HG03103 (cell line): Measurements from ENCODE around the gene IGFBP2.

Source experiments
- ATAC-seq: cut with Tn5 transposase; IDR thresholded peaks from one replicate; pipeline ENCODE4 v1.9.1; 2021; ENCODE audit warnings: low read depth; ENCODE audit not compliant: unreplicated experiment

IGFBP2 gene

GRCh38 chr2:216678813-216679657, 45.8 kb downstream of the IGFBP2 start:
- no peak for ATAC-seq

GRCh38 chr2:216679658-216680024, 46.4 kb downstream of the IGFBP2 start:
- ATAC-seq: no peak

- ATAC-seq: no peak
Measured at GRCh38 chr2:216680951-216681629, 47.9 kb downstream of the IGFBP2 start.

GRCh38 chr2:216681683-216682082, 48.5 kb downstream of the IGFBP2 start:
- no peak for ATAC-seq

GRCh38 chr2:216683846-216684245, 50.6 kb downstream of the IGFBP2 start:
- ATAC-seq: no peak

- ATAC-seq: no peak
Measured at GRCh38 chr2:216685327-216685875, 52.2 kb downstream of the IGFBP2 start.

- no peak for ATAC-seq
Measured at GRCh38 chr2:216687111-216687510, 53.9 kb downstream of the IGFBP2 start.

GRCh38 chr2:216687646-216688045, 54.4 kb downstream of the IGFBP2 start:
- ATAC-seq: no peak

GRCh38 chr2:216688731-216689340, 55.6 kb downstream of the IGFBP2 start:
- ATAC-seq: no peak

- no peak for ATAC-seq
Measured at GRCh38 chr2:216689397-216689796, 56.2 kb downstream of the IGFBP2 start.

- no peak for ATAC-seq
Measured at GRCh38 chr2:216690456-216690852, 57.2 kb downstream of the IGFBP2 start.

GRCh38 chr2:216690853-216691741, 57.9 kb downstream of the IGFBP2 start:
- no peak for ATAC-seq

- no peak for ATAC-seq
Measured at GRCh38 chr2:216692636-216693413, 59.6 kb downstream of the IGFBP2 start.

- no peak for ATAC-seq
Measured at GRCh38 chr2:216693414-216694080, 60.3 kb downstream of the IGFBP2 start.

- no peak for ATAC-seq
Measured at GRCh38 chr2:216694082-216694825, 61.0 kb downstream of the IGFBP2 start.

- no peak for ATAC-seq
Measured at GRCh38 chr2:216694826-216695217, 61.6 kb downstream of the IGFBP2 start.

GRCh38 chr2:216695401-216695821, 62.2 kb downstream of the IGFBP2 start, which contains the start of gene IGFBP5:
TSS of gene IGFBP5 (minus strand) at chr2:216695549. CDS start at chr2:216694775, 774 bp downstream.
- no peak for ATAC-seq

- ATAC-seq: no peak
Measured at GRCh38 chr2:216696321-216696720, 63.1 kb downstream of the IGFBP2 start.
